Measurements from ENCODE around the gene MEIS1.

DNA sequence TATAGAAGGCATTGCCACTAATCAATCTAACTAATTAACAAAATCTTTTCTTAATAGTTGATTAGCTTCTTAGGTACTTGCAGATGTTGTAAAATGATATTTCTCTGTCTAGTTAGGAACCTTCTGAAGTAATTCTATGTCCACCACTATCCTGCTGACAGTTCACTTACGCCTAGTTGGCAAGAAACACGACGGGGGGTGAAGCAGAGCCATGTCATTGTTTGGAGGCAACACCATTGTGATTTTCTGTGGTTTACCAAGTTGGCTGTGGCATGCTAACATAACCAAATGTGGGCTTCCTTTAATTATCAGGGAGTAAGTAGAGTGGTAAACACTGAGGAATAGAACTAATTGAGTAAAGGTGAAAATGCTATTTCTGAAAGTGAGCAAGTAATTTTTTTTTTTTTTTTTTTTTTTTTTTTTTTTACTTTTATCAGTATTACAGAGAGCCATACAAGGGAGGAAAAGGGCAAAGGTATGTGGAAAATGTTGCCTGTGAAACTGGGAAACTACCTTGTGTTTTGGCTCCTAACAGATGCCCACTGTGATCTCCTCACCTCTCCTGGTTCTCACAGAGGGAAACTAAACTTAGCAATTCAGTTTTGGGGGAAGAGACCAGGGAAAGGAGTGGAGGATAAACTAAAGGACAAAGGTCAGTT, 126.8 kb downstream of the MEIS1 start:
- TF ChIP-seq CTCF (conservative IDR thresholded peaks at IDR 0.05) (no peak), EZH2 (IDR thresholded peaks at IDR 0.05; ENCODE audit: low read depth) (no peak)
